ENCODE results near the gene CD34. TPM values are rescaled to one million over a fixed set of nuclear protein-coding genes. Genes with fewer than 3 reads are reported as not detected.

Gene CD34
- total and polyA plus RNA-seq, 7 experiments from 2014 or later, result 0.02 to 3.4 (median 0.39) TPM; not detected in 3

GRCh38 chr1:207848234-207848633, 62.7 kb downstream of the CD34 start:
- peak in 1 of 9 donors; percentile 55 for DNase-seq
- Mint-ChIP-seq H3K4me3 (peak overlapping the region; percentile 39 to 84 (median 62)), H3K4me1 (peaks cover 72 to 97% (median 92%) of the 10 kb centered on the region in 7 donors), H3K9me3 (no peaks in the 10 kb centered on the region), H3K27me3 (no peaks in the 10 kb centered on the region), H3K36me3 (peaks cover 0 to 29% (median 27%) of the 10 kb centered on the region in 5 donors), H3K27ac (peak overlapping the region in 8 of 9 donors; percentile 5 to 88 (median 66))
- ChIA-PET POLR2A (interaction anchor here (1.6 to 2.6 kb wide), 2 partner anchors 20 to 25 kb away, joined by 3 to 9 read pairs; no protein-coding TSS in a partner anchor), CTCF (interaction anchor here (1.0 to 1.3 kb wide), 2 partner anchors 12 to 17 kb away, joined by 3 read pairs; no protein-coding TSS in a partner anchor)
- Histone ChIP-seq H3K9me3 (ENCODE audit: control insufficient read depth in 2 of 3, low read length in 3 of 3) (no peaks in the 10 kb centered on the region), H3K27ac (ENCODE audit: low read depth, low read length) (peak overlapping the region; percentile 27), H3K4me3 (ENCODE audit: low read length) (no peak overlapping the region), H3K36me3 (ENCODE audit: control insufficient read depth in 2 of 3, insufficient read depth in 3 of 3, low read length in 3 of 3) (peaks cover 0 to 21% (median 0%) of the 10 kb centered on the region in 3 experiments), H3K27me3 (ENCODE audit: control insufficient read depth in 2 of 2, insufficient read depth in 2 of 2, low read length in 2 of 2) (no peaks in the 10 kb centered on the region), H3K4me1 (ENCODE audit: control insufficient read depth in 2 of 2, insufficient read depth in 2 of 2, low read length in 2 of 2) (peaks cover 43 to 69% of the 10 kb centered on the region in 2 donors)
- intact Hi-C loops (cut with micrococcal nuclease), result loop anchor here (2.0 kb wide), 2 partner anchors 15 to 21 kb away; no protein-coding TSS in a partner anchor
- ATAC-seq, result peak; percentile 86

DNA sequence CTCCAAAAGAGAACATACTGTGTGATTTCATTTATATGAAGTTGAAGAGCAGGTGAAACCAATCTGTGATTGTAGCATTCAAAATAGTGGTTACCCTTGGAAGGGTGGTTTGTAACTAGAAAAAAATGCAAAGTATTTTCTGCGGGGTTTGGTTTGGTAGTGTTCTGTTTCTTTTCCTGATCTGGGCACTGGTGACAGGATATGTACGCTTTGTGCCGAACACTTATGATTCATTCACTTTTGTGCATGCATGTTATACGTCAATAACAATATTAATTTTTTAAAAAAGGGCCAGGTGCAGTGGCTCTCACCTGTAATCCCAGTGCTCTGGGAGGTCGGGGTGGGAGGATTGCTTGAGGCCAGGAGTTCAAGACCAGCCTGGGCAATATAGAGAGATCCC, 63.8 kb downstream of the CD34 start:
- POLR2A ChIA-PET, result interaction anchor here (1.6 kb wide), 1 partner anchor 22 kb away, joined by 3 read pairs; no protein-coding TSS in a partner anchor
- peaks cover 32 to 66% of the 10 kb centered on the region in 2 donors for H3K4me1 ChIP-seq (ENCODE audit: control insufficient read depth in 2 of 2, insufficient read depth in 2 of 2, low read length in 2 of 2)
- no peak overlapping the region for H3K4me3 ChIP-seq (ENCODE audit: low read length)
- H3K27me3 Mint-ChIP-seq, result no peaks in the 10 kb centered on the region
- intact Hi-C loops (cut with micrococcal nuclease), result no loop called here
- no peak overlapping the region for H3K27ac ChIP-seq (ENCODE audit: low read depth, low read length)
- ATAC-seq (no peak), DNase-seq (no peak)
- H3K27me3 ChIP-seq (ENCODE audit: control insufficient read depth in 2 of 2, insufficient read depth in 2 of 2, low read length in 2 of 2), result no peaks in the 10 kb centered on the region
- H3K4me3 Mint-ChIP-seq, result peak overlapping the region in 1 of 10 donors; percentile 3
- H3K36me3 ChIP-seq (ENCODE audit: control insufficient read depth in 2 of 3, insufficient read depth in 3 of 3, low read length in 3 of 3), result peaks cover 0 to 29% (median 0%) of the 10 kb centered on the region in 3 experiments
- no peaks in the 10 kb centered on the region for H3K9me3 Mint-ChIP-seq
- CTCF ChIA-PET, result interaction anchor here (1.0 kb wide), 1 partner anchor 11 kb away, joined by 3 read pairs; no protein-coding TSS in a partner anchor
- no peaks in the 10 kb centered on the region for H3K9me3 ChIP-seq (ENCODE audit: control insufficient read depth in 2 of 3, low read length in 3 of 3)
- peaks cover 65 to 97% (median 92%) of the 10 kb centered on the region in 7 donors for H3K4me1 Mint-ChIP-seq
- peak overlapping the region in 2 of 9 donors; percentile 7 to 61 for H3K27ac Mint-ChIP-seq
- peaks cover 0 to 27% (median 21%) of the 10 kb centered on the region in 5 donors for H3K36me3 Mint-ChIP-seq

DNA sequence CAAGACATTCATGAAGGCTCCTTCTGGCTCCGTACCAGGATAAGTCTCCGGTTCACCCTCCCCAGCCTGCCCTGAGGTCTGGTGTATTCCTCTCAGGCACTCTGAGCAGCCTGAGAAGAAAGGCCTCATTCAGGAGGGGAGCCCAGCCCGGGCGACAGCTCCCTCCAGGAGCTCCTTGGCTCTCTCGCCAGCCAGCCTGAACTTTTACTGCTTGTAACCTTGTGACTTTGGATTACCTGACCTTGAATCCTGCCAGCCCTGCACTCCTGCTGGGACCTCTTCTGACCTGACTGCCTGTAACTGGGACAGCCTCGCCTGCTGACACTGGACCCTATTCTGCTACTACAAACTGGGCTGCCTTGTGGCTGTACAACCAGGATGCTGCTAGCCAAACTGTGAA, 65.8 kb downstream of the CD34 start:
- intact Hi-C loops (cut with micrococcal nuclease), result no loop called here
- H3K27ac ChIP-seq (ENCODE audit: low read depth, low read length), result no peak overlapping the region
- Mint-ChIP-seq H3K9me3 (no peaks in the 10 kb centered on the region), H3K4me3 (peak overlapping the region in 1 of 10 donors; percentile 2), H3K4me1 (peaks cover 57 to 96% (median 85%) of the 10 kb centered on the region in 7 donors), H3K36me3 (peaks cover 0 to 19% (median 14%) of the 10 kb centered on the region in 5 donors), H3K27me3 (no peaks in the 10 kb centered on the region), H3K27ac (peak overlapping the region in 7 of 9 donors; percentile 49 to 85 (median 56))
- H3K4me3 ChIP-seq (ENCODE audit: low read length), result no peak overlapping the region
- H3K4me1 ChIP-seq (ENCODE audit: control insufficient read depth in 2 of 2, insufficient read depth in 2 of 2, low read length in 2 of 2), result peaks cover 19 to 54% of the 10 kb centered on the region in 2 donors
- no peaks in the 10 kb centered on the region for H3K9me3 ChIP-seq (ENCODE audit: control insufficient read depth in 2 of 3, low read length in 3 of 3)
- no peak for DNase-seq
- H3K27me3 ChIP-seq (ENCODE audit: control insufficient read depth in 2 of 2, insufficient read depth in 2 of 2, low read length in 2 of 2), result no peaks in the 10 kb centered on the region
- ChIA-PET CTCF (interaction anchor here (2.1 kb wide), 1 partner anchor 16 kb away, joined by 6 read pairs; no protein-coding TSS in a partner anchor), POLR2A (no interaction called here)
- ATAC-seq, result no peak
- peaks cover 0 to 27% (median 0%) of the 10 kb centered on the region in 3 experiments for H3K36me3 ChIP-seq (ENCODE audit: control insufficient read depth in 2 of 3, insufficient read depth in 3 of 3, low read length in 3 of 3)

DNA sequence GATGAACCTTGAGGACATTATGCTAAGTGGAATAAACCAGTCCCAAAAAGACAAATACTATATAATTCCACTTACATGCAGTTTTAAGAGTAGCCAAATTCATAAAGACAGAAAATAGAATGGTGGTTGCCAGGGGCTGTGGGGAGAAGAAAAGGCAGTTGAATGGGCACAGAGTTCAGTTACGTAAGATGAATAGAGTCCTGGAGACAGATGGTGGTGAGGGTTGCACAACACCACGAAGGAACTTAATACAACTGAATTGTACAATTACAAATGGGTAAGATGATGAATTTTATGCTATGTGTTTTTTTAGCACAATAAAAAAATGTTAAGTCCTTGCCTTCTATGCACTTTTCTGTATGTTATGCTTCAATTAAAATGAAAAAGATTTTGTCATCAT, 66.6 kb downstream of the CD34 start:
- peaks cover 0 to 19% (median 14%) of the 10 kb centered on the region in 5 donors for H3K36me3 Mint-ChIP-seq
- peaks cover 52 to 95% (median 85%) of the 10 kb centered on the region in 7 donors for H3K4me1 Mint-ChIP-seq
- no peaks in the 10 kb centered on the region for H3K9me3 Mint-ChIP-seq
- intact Hi-C loops (cut with micrococcal nuclease), result no loop called here
- H3K27ac ChIP-seq (ENCODE audit: low read depth, low read length), result no peak overlapping the region
- H3K27me3 ChIP-seq (ENCODE audit: control insufficient read depth in 2 of 2, insufficient read depth in 2 of 2, low read length in 2 of 2), result no peaks in the 10 kb centered on the region
- H3K4me1 ChIP-seq (ENCODE audit: control insufficient read depth in 2 of 2, insufficient read depth in 2 of 2, low read length in 2 of 2), result peaks cover 13 to 48% of the 10 kb centered on the region in 2 donors
- DNase-seq (no peak), ATAC-seq (no peak)
- peak overlapping the region in 8 of 9 donors; percentile 26 to 85 (median 56) for H3K27ac Mint-ChIP-seq
- ChIA-PET POLR2A (no interaction called here), CTCF (no interaction called here)
- peaks cover 0 to 29% (median 0%) of the 10 kb centered on the region in 3 experiments for H3K36me3 ChIP-seq (ENCODE audit: control insufficient read depth in 2 of 3, insufficient read depth in 3 of 3, low read length in 3 of 3)
- no peak overlapping the region for H3K4me3 ChIP-seq (ENCODE audit: low read length)
- H3K9me3 ChIP-seq (ENCODE audit: control insufficient read depth in 2 of 3, low read length in 3 of 3), result no peaks in the 10 kb centered on the region
- no peaks in the 10 kb centered on the region for H3K27me3 Mint-ChIP-seq
- no peak overlapping the region for H3K4me3 Mint-ChIP-seq

DNA sequence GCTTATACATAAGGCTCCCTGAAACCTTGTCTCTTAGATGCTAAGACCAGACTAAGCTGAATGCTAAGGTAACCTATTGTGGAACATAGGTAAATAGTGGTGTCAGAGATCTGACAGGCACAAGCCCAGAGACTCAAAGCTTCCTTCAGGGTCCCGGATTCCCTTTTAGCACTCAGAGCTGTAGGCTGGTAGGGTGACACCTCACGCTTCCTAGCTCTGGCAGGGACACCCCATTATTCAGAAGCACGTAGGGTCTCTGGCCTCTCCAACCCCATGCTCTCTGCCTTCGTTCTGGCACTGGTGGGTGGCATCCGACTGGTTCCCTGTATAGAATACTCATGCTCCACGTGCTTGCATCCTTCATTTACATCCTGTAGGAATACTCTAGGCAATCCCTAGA, 68.4 kb downstream of the CD34 start:
- Mint-ChIP-seq H3K4me3 (no peak overlapping the region), H3K27me3 (no peaks in the 10 kb centered on the region), H3K9me3 (no peaks in the 10 kb centered on the region), H3K36me3 (peaks cover 0 to 20% (median 14%) of the 10 kb centered on the region in 5 donors), H3K4me1 (peaks cover 54 to 96% (median 86%) of the 10 kb centered on the region in 7 donors), H3K27ac (peak overlapping the region in 5 of 9 donors; percentile 2 to 83 (median 56))
- CTCF ChIA-PET, result interaction anchor here (1.0 to 1.9 kb wide), 3 partner anchors 13 to 41 kb away, joined by 5 to 14 read pairs (median 6); no protein-coding TSS in a partner anchor
- no peak overlapping the region for H3K27ac ChIP-seq (ENCODE audit: low read depth, low read length)
- H3K9me3 ChIP-seq (ENCODE audit: control insufficient read depth in 2 of 3, low read length in 3 of 3), result no peaks in the 10 kb centered on the region
- peaks cover 0 to 29% (median 0%) of the 10 kb centered on the region in 3 experiments for H3K36me3 ChIP-seq (ENCODE audit: control insufficient read depth in 2 of 3, insufficient read depth in 3 of 3, low read length in 3 of 3)
- ATAC-seq (no peak), DNase-seq (no peak)
- POLR2A ChIA-PET, result interaction anchor here (0.9 to 1.5 kb wide), 9 partner anchors 9 to 33 kb away, joined by 3 to 5 read pairs (median 4); no protein-coding TSS in a partner anchor
- peaks cover 0 to 51% of the 10 kb centered on the region in 2 donors for H3K4me1 ChIP-seq (ENCODE audit: control insufficient read depth in 2 of 2, insufficient read depth in 2 of 2, low read length in 2 of 2)
- H3K27me3 ChIP-seq (ENCODE audit: control insufficient read depth in 2 of 2, insufficient read depth in 2 of 2, low read length in 2 of 2), result no peaks in the 10 kb centered on the region
- H3K4me3 ChIP-seq (ENCODE audit: low read length), result no peak overlapping the region
- intact Hi-C loops (cut with micrococcal nuclease), result loop anchor here (2.0 kb wide), 2 partner anchors 14 to 16 kb away; no protein-coding TSS in a partner anchor

- ChIA-PET CTCF (interaction anchor here (1.0 to 1.9 kb wide), 3 partner anchors 12 to 42 kb away, joined by 5 to 14 read pairs (median 6); no protein-coding TSS in a partner anchor), POLR2A (interaction anchor here (0.9 to 1.5 kb wide), 7 partner anchors 8 to 34 kb away, joined by 3 to 5 read pairs (median 4); no protein-coding TSS in a partner anchor)
- Mint-ChIP-seq H3K4me1 (peaks cover 57 to 97% (median 87%) of the 10 kb centered on the region in 7 donors), H3K27ac (peak overlapping the region in 5 of 9 donors; percentile 28 to 57 (median 56)), H3K4me3 (peak overlapping the region in 1 of 10 donors; percentile 3), H3K9me3 (no peaks in the 10 kb centered on the region), H3K36me3 (peaks cover 0 to 22% (median 11%) of the 10 kb centered on the region in 5 donors), H3K27me3 (no peaks in the 10 kb centered on the region)
- peaks cover 0 to 57% of the 10 kb centered on the region in 2 donors for H3K4me1 ChIP-seq (ENCODE audit: control insufficient read depth in 2 of 2, insufficient read depth in 2 of 2, low read length in 2 of 2)
- no peaks in the 10 kb centered on the region for H3K27me3 ChIP-seq (ENCODE audit: control insufficient read depth in 2 of 2, insufficient read depth in 2 of 2, low read length in 2 of 2)
- intact Hi-C loops (cut with micrococcal nuclease), result loop anchor here (2.0 kb wide), 2 partner anchors 15 to 17 kb away; no protein-coding TSS in a partner anchor
- ATAC-seq, result no peak
- peaks cover 0 to 29% (median 0%) of the 10 kb centered on the region in 3 experiments for H3K36me3 ChIP-seq (ENCODE audit: control insufficient read depth in 2 of 3, insufficient read depth in 3 of 3, low read length in 3 of 3)
- H3K4me3 ChIP-seq (ENCODE audit: low read length), result no peak overlapping the region
- no peak for DNase-seq
- no peaks in the 10 kb centered on the region for H3K9me3 ChIP-seq (ENCODE audit: control insufficient read depth in 2 of 3, low read length in 3 of 3)
- H3K27ac ChIP-seq (ENCODE audit: low read depth, low read length), result no peak overlapping the region
Measured at GRCh38 chr1:207841901-207842300, 69.0 kb downstream of the CD34 start.
